Stomach smooth muscle (tissue), 2 donors: Measurements from ENCODE around the gene IL3RA.

Experiments used
- H3K27ac ChIP-seq: one replicate; pipeline ENCODE4 v1.7.0; 2013; ENCODE audit warnings: mild to moderate bottlenecking, low read length, inconsistent platforms
- H3K27me3 ChIP-seq, 2 donors: one replicate each; pipeline ENCODE4 v1.7.0; 2013; ENCODE audit warnings: low read length in 2 of 2; ENCODE audit not compliant: insufficient read depth in 2 of 2, control insufficient read depth in 1 of 2
- H3K36me3 ChIP-seq, 2 donors: one replicate each; pipeline ENCODE4 v1.7.0; 2013; ENCODE audit warnings: low read length in 2 of 2; ENCODE audit not compliant: control insufficient read depth in 2 of 2, insufficient read depth in 2 of 2
- H3K4me1 ChIP-seq: one replicate; pipeline ENCODE4 v1.7.0; 2013; ENCODE audit warnings: low read length; ENCODE audit not compliant: control insufficient read depth, insufficient read depth
- H3K4me3 ChIP-seq, 2 donors: one replicate each; pipeline ENCODE4 v1.7.0; 2013; ENCODE audit warnings: low read length in 2 of 2
- H3K9ac ChIP-seq, 2 donors: one replicate each; pipeline ENCODE4 v1.7.0; 2013; ENCODE audit warnings: low read length in 2 of 2, mild to moderate bottlenecking in 1 of 2
- H3K9me3 ChIP-seq, 2 donors: one replicate each; pipeline ENCODE4 v1.7.0; 2013; ENCODE audit warnings: low read length in 2 of 2; ENCODE audit not compliant: control insufficient read depth in 2 of 2
- donor health status: healthy.
- donor health status: Pancreatic carcinoma.

The IL3RA gene

GRCh38 chrX:1430451-1430850 lies 93.9 kb downstream of the IL3RA start:
- peaks cover 16 to 24% of the 10 kb centered on the region in 2 donors for H3K36me3 ChIP-seq
- H3K9ac ChIP-seq = no peak overlapping the region
- no peak overlapping the region for H3K4me3 ChIP-seq
- H3K27me3 ChIP-seq = no peaks in the 10 kb centered on the region
- H3K27ac ChIP-seq = no peak overlapping the region
- no peaks in the 10 kb centered on the region for H3K9me3 ChIP-seq
- no peaks in the 10 kb centered on the region for H3K4me1 ChIP-seq
